ENCODE measurements around the gene C5orf34. TPM values are rescaled to one million over a fixed set of nuclear protein-coding genes. Genes with fewer than 3 reads are reported as not detected.

Gene C5orf34
- total RNA-seq, 1 experiment from 2014 or later = 7.0 TPM

GRCh38 chr5:43497311-43498104, 17.4 kb downstream of the C5orf34 start:
- Mint-ChIP-seq H3K4me1 (ENCODE audit: low read depth, unreplicated experiment) (no peaks in the 10 kb centered on the region), H3K36me3 (ENCODE audit: insufficient read depth, unreplicated experiment) (no peaks in the 10 kb centered on the region), H3K9me3 (ENCODE audit: unreplicated experiment) (no peaks in the 10 kb centered on the region), H3K27me3 (ENCODE audit: insufficient read depth, unreplicated experiment) (no peaks in the 10 kb centered on the region), H3K27ac (ENCODE audit: unreplicated experiment) (no peak overlapping the region), H3K4me3 (ENCODE audit: unreplicated experiment) (no peak overlapping the region)
- no TSS peak for BruUV-seq (replicated peaks)
- no peak for TF ChIP-seq CTCF (IDR thresholded peaks at IDR 0.05; ENCODE audit: insufficient read depth in 1 of 2, low read depth in 1 of 2, low read length in 1 of 2, severe bottlenecking in 1 of 2, unreplicated experiment in 1 of 2)
- CTCF ChIA-PET = interaction anchor here (2.2 kb wide), 1 partner anchor 13 kb away, joined by 5 read pairs; the partner anchor contains the start of gene TMEM267
- intact Hi-C loops (cut with micrococcal nuclease; ENCODE audit: unreplicated experiment) = no loop called here
- no peaks in the 10 kb centered on the region for H3K9me3 ChIP-seq
- no peaks in the 10 kb centered on the region for H3K36me3 ChIP-seq (ENCODE audit: control insufficient read depth, insufficient read depth, low read length)
- no peak for DNase-seq
- no peak overlapping the region for H3K4me3 ChIP-seq (ENCODE audit: low read depth, low read length)
- H3K27me3 ChIP-seq (replicated peaks; ENCODE audit: control insufficient read depth, insufficient read depth, low read length) = no peaks in the 10 kb centered on the region
- POLR2A ChIA-PET = no interaction called here
- H3K4me1 ChIP-seq = no peaks in the 10 kb centered on the region

- CTCF ChIA-PET = no interaction called here
- no peak overlapping the region for H3K27ac Mint-ChIP-seq (ENCODE audit: unreplicated experiment)
These were observed 23.6 kb downstream of the C5orf34 start for GRCh38 chr5:43491326-43491725.

GRCh38 chr5:43486353-43486752, 28.6 kb downstream of the C5orf34 start:
- CTCF ChIA-PET = no interaction called here
- H3K4me1 Mint-ChIP-seq (ENCODE audit: low read depth, unreplicated experiment) = peaks cover 11% of the 10 kb centered on the region
- Histone ChIP-seq H3K4me3 (ENCODE audit: low read depth, low read length) (no peak overlapping the region), H3K9me3 (no peaks in the 10 kb centered on the region), H3K36me3 (ENCODE audit: control insufficient read depth, insufficient read depth, low read length) (no peaks in the 10 kb centered on the region), H3K27me3 (replicated peaks; ENCODE audit: control insufficient read depth, insufficient read depth, low read length) (no peaks in the 10 kb centered on the region), H3K4me1 (peaks cover 3% of the 10 kb centered on the region; the same call in 1 of the 2 replicates)
- peaks cover 21% of the 10 kb centered on the region for H3K36me3 Mint-ChIP-seq (ENCODE audit: insufficient read depth, unreplicated experiment)
- H3K9me3 Mint-ChIP-seq (ENCODE audit: unreplicated experiment) = no peaks in the 10 kb centered on the region
- no TSS peak for BruUV-seq (replicated peaks)
- POLR2A ChIA-PET = interaction anchor here (0.6 kb wide), 1 partner anchor 64 kb away, joined by 3 read pairs; no protein-coding TSS in a partner anchor
- no peak overlapping the region for H3K27ac Mint-ChIP-seq (ENCODE audit: unreplicated experiment)
- no peak overlapping the region for H3K4me3 Mint-ChIP-seq (ENCODE audit: unreplicated experiment)
- H3K27me3 Mint-ChIP-seq (ENCODE audit: insufficient read depth, unreplicated experiment) = no peaks in the 10 kb centered on the region
- intact Hi-C loops (cut with micrococcal nuclease; ENCODE audit: unreplicated experiment) = no loop called here
- TF ChIP-seq CTCF (IDR thresholded peaks at IDR 0.05; ENCODE audit: insufficient read depth in 1 of 2, low read depth in 1 of 2, low read length in 1 of 2, severe bottlenecking in 1 of 2, unreplicated experiment in 1 of 2) = no peak
- no peak for DNase-seq

More at GRCh38 chr5:43491326-43491725, 23.6 kb downstream of the C5orf34 start:
- Histone ChIP-seq H3K4me1 (no peaks in the 10 kb centered on the region), H3K9me3 (no peaks in the 10 kb centered on the region), H3K27me3 (replicated peaks; ENCODE audit: control insufficient read depth, insufficient read depth, low read length) (no peaks in the 10 kb centered on the region), H3K36me3 (ENCODE audit: control insufficient read depth, insufficient read depth, low read length) (no peaks in the 10 kb centered on the region), H3K4me3 (ENCODE audit: low read depth, low read length) (no peak overlapping the region)
- no peaks in the 10 kb centered on the region for H3K27me3 Mint-ChIP-seq (ENCODE audit: insufficient read depth, unreplicated experiment)
- POLR2A ChIA-PET = no interaction called here
- H3K36me3 Mint-ChIP-seq (ENCODE audit: insufficient read depth, unreplicated experiment) = peaks cover 7% of the 10 kb centered on the region
- no peaks in the 10 kb centered on the region for H3K9me3 Mint-ChIP-seq (ENCODE audit: unreplicated experiment)
- no peaks in the 10 kb centered on the region for H3K4me1 Mint-ChIP-seq (ENCODE audit: low read depth, unreplicated experiment)
- no peak overlapping the region for H3K4me3 Mint-ChIP-seq (ENCODE audit: unreplicated experiment)
- DNase-seq = no peak
- BruUV-seq (replicated peaks) = no TSS peak
- intact Hi-C loops (cut with micrococcal nuclease; ENCODE audit: unreplicated experiment) = no loop called here
- TF ChIP-seq CTCF (IDR thresholded peaks at IDR 0.05; ENCODE audit: insufficient read depth in 1 of 2, low read depth in 1 of 2, low read length in 1 of 2, severe bottlenecking in 1 of 2, unreplicated experiment in 1 of 2) = no peak

All from Caco-2 (cell line).